Pons (tissue), 1 donor: ENCODE data around the gene BCL2L13.
"Not testable (repeated sequence)": the region's sequence is repeated elsewhere in the genome, so short reads cannot be mapped to it uniquely, and the experiment has no call there.

Experiments used
- DNase-seq: peaks from one replicate; pipeline ENCODE4 v3.0.0-alpha.2; 2016; ENCODE audit warnings: low spot score

The BCL2L13 gene

GRCh38 chr22:17697196-17697595 lies 58.6 kb downstream of the BCL2L13 start:
- DNase-seq: not testable (repeated sequence)

- DNase-seq: not testable (repeated sequence)
Observed at GRCh38 chr22:17698276-17698675, 59.7 kb downstream of the BCL2L13 start.

GRCh38 chr22:17698948-17699347 lies 60.4 kb downstream of the BCL2L13 start:
- no peak for DNase-seq

- no peak for DNase-seq
Observed at GRCh38 chr22:17699696-17700340, 61.3 kb downstream of the BCL2L13 start.

- no peak for DNase-seq
Observed at GRCh38 chr22:17700778-17701177, 62.2 kb downstream of the BCL2L13 start.

GRCh38 chr22:17703811-17704210 lies 65.3 kb downstream of the BCL2L13 start:
- DNase-seq: no peak

GRCh38 chr22:17705546-17705945 lies 67.0 kb downstream of the BCL2L13 start:
- no peak for DNase-seq

- DNase-seq: peak; percentile 94
Observed at GRCh38 chr22:17705951-17706900, 67.7 kb downstream of the BCL2L13 start.

DNA sequence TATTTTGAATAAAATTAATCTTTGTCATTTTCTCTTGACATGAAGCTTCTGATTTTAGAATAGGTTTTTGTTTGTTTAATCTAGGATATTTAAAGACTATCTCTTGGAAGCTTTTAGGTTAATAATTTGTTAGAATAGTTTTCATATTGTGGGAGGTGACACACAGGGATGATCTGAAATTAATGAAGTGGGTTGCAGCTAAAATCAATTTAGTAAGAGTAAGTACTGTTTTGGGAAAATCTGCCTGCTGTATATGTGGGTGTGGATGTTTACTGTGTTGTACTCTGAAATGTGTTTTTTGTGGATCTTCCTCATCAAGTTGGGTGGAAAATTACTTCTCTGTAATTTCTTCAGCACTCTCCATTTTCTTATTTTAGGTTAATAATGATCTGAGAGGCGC lies 68.4 kb downstream of the BCL2L13 start:
- DNase-seq: no peak

- DNase-seq: peak; percentile 53
Observed at GRCh38 chr22:17707526-17707925, 69.0 kb downstream of the BCL2L13 start.

GRCh38 chr22:17710023-17710422 lies 71.5 kb downstream of the BCL2L13 start:
- DNase-seq: no peak

GRCh38 chr22:17712441-17712840 lies 73.9 kb downstream of the BCL2L13 start:
- DNase-seq: no peak

DNA sequence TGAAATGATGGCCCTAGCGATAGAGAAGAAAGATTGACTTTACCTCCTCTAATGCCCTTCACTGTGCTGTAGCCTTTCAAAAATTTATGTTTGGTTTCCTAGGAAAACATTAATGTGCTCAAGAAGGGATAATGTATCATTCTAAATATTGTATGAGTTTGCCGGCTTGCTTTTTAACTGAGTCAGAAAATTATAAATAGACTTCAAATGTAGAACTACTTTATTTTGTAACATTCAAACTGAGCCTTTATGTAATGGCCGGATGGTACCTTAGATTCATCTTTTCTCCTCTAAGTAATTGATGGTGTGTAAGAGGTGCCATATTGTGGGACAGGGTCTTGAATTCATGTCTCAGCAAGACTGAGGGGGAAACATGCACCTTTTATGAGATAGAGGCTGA lies 78.0 kb downstream of the BCL2L13 start:
- no peak for DNase-seq

- DNase-seq: no peak
Observed at GRCh38 chr22:17717708-17718107, 79.2 kb downstream of the BCL2L13 start.

- DNase-seq: no peak
Observed at GRCh38 chr22:17719911-17720310, 81.4 kb downstream of the BCL2L13 start.

GRCh38 chr22:17724241-17724640 lies 85.7 kb downstream of the BCL2L13 start:
- peak; percentile 34 for DNase-seq

DNA sequence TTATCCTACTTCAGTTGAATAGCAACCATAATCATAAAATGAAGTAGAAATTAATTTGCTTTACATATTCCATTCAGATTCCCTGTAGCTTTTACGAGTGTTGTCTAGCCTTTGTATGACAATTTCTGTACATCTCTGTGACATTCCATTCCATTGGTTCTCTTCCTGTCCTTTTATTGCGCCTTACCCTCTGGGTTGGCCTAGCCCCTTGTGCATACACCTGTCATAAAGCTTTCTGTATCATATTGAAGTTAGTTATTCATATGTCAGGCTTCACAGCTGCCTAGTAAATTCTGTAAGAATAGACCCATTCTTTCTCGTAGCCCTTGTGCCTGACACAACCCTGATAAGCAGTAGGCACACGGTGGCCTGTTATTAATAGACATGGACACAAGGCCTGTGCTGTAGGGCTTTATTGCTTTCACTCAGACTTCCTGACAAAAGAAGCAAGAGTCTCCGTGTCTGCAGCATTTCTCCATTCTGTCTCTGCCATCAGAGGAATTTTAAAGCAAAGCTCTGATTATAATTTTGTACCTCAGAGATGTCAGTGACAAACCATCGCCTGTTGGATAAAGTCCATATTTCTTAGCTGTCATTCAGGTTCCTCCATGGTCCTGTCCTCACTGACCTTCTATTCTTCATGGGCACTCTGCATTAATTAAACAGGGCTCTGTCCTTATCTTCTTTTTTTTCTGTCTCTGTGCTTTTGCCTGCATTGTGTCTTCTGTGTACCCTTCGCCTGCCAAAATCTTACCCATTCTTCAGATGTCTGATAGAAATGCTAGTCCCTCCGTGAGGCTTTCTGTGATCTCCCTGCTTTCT lies 86.3 kb downstream of the BCL2L13 start:
- DNase-seq: peak; percentile 79

DNA sequence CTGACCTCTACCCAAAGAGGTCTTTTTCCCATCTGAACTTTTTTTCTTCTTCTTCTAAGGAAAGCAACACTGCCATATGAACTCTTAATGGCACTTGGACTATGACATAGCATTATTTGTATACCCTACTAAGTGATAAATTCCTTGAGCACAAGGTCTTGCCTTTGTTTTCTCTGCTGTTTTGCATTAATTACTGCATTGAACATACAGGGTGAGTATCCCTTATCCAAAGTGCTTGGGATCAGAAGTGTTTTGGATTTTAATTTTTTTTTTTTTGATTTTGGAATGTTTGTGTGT lies 86.9 kb downstream of the BCL2L13 start:
- no peak for DNase-seq

GRCh38 chr22:17726006-17726927 lies 87.7 kb downstream of the BCL2L13 start:
- no peak for DNase-seq

DNA sequence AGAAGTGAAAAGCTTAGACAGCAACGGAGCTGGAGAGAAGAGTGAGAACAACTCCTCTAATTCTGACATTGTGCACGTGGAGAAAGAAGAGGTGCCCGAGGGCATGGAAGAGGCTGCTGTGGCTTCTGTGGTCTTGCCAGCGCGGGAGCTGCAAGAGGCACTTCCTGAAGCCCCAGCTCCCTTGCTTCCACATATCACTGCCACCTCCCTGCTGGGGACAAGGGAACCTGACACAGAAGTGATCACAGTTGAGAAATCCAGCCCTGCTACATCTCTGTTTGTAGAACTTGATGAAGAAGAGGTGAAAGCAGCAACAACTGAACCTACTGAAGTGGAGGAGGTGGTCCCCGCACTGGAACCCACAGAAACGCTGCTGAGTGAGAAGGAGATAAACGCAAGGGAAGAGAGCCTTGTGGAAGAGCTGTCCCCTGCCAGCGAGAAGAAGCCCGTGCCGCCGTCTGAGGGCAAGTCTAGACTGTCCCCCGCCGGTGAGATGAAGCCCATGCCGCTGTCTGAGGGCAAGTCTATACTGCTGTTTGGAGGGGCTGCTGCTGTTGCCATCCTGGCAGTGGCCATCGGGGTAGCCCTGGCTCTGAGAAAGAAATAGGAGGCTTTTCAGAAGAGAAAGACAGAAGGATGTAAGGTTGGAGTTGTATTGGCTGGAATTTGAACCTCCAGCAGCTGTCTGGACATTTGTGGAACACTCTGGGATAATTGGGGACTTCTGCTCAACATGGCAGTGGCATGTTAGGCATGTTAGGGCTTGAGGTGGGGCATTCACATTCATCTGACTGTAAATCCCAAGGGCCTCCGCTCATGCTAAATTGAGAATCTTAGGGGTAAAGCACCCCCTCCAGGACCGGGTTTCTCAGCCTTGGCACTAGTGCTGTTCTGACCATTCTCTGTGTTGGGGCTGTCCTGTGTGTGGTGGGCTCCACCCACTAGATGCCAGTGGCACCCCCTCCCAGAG lies 88.7 kb downstream of the BCL2L13 start:
- no peak for DNase-seq
